Stimulated activated CD4-positive, alpha-beta T cell treated with anti-CD3 and anti-CD28 coated beads, TNF-alpha, amount 100 ng/mL, for 48 hours (primary cell): ENCODE measurements around the gene VPS45.

Source experiments
- DNase-seq, 3 donors: peaks; one replicate each; pipeline ENCODE4 v3.0.0-alpha.2; 2020; ENCODE audit warnings: low read depth in 3 of 3

VPS45 gene

DNA sequence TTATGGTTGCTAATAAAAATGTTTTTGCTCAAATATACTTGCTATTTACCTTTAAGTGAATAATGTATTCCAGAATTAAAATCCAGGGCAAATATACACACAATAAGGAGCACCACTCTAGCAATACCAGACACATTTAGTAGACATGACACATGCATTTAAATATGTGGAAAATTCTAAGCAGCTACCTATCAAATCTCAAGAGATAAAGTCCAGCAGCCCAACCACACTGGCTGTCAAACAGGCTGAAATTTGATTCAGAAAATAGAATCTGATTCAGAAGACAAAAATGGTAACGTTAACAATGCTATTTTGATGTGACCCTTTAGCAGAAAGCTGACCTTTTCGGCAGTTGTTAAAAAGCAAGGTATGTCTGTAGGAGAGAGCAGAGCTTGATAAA, 124.4 kb downstream of the VPS45 start:
- DNase-seq = no peak

DNA sequence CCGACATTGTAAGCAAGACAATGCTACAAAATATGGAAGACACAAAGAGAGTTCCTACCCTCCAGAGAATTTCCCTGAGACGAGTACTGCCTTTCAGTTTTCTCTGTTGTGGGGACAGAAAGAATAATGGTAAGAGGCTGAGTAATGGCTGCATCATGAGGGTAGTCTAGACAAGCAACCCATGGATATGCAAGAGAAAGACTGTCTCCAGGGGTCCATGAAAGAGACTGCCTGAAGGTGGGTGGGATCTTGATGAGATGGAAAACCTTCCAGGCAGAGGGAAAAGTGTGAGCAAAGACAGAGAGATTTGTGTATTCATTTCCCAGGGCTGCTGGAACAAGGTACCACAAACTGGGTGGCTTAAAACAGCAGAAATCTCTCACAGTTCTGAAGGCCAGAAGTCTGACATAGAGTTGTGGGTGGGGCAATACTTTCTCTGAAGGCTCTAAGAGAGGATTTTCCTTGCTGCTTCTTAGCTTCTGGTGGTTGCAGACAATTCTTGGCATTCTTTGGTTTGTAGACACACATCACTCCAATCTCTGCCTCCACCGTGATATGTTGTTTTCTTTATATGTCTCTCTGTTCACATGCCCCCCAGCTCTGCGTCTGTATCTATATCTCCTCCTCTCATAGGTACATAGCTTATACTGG, 126.9 kb downstream of the VPS45 start:
- DNase-seq = no peak
